ENCODE results near the gene KCNQ1.
A peak's percentile ranks its signal among the peaks of the same experiment; 100 is the strongest.

Gene KCNQ1

DNA sequence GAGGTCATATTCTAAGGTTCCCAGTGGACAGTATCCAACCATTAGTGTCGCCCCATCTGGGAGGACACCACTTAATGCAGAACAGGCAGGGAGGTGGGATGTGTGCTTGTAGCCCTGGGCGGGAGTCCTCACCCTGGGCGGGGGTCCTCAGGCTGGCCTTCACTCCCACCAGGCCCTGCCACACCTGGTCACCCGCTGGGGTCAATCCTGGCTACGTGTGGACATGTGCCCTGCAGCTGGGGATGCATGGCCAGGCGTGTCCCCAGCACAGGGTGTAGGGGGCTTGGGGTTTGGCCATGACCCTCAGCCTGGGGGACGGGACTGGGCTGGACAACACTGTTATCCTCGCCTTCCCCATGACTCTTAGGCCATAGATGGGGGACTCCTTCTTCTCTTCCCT, 19.3 kb upstream of the KCNQ1 start:
- no peak for DNase-seq (ENCODE audit: low spot score)

GRCh38 chr11:2426221-2426620, 18.6 kb upstream of the KCNQ1 start:
- no peak for DNase-seq (ENCODE audit: low spot score)

GRCh38 chr11:2426826-2427521, 17.8 kb upstream of the KCNQ1 start:
- no peak for DNase-seq (ENCODE audit: low spot score)

GRCh38 chr11:2427721-2428321, 17.0 kb upstream of the KCNQ1 start:
- no peak for DNase-seq (ENCODE audit: low spot score)

DNA sequence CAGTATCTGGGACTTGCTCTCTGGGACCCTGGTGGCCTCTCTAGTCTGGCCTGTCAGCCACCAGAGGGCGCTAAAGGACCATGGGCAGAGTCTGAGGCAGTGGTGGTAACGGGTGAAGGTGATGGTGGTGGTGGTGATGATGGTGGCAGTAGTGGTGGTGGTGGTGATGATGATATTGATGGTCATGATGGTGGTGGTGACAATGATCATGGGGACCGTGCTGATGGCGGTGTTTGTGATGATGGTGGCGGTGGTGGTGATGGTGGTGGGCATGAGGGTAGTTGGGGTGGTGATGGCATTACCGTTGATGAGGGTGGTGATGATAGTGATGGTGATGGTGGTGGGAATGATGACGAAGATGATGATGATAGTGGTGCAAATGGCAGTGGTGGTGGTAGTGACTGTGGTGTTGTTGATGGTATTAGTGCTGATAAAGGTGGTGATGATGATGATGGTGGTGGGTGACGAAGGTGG, 16.4 kb upstream of the KCNQ1 start:
- DNase-seq (ENCODE audit: low spot score) = peak; percentile 64

GRCh38 chr11:2431395-2431794, 13.4 kb upstream of the KCNQ1 start:
- no peak for DNase-seq (ENCODE audit: low spot score)

DNA sequence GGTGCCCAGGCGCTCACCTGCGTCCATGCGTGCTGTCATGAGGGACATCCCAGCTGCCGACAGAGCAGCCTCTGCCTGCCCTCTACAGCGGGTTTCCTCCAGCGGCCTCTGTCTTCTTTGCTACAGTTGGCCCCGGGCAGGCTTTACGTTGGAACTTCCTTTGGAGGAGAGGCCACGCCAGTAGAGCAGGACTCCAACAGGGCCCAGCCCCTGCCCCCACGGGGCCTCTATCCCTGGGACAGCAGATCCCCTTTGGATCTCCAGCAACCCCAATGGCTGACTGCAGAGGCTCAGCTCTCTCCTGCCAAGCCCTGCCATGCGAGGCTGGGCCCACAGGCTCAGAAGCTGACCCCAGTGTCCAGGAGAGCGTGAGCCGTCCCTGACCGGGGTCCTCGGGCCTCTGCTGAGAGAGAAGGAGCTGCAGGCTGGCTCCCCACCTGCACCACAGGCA, 12.6 kb upstream of the KCNQ1 start:
- no peak for DNase-seq (ENCODE audit: low spot score)

- DNase-seq (ENCODE audit: low spot score) = no peak
These were observed 12.2 kb upstream of the KCNQ1 start for GRCh38 chr11:2432628-2433071.

DNA sequence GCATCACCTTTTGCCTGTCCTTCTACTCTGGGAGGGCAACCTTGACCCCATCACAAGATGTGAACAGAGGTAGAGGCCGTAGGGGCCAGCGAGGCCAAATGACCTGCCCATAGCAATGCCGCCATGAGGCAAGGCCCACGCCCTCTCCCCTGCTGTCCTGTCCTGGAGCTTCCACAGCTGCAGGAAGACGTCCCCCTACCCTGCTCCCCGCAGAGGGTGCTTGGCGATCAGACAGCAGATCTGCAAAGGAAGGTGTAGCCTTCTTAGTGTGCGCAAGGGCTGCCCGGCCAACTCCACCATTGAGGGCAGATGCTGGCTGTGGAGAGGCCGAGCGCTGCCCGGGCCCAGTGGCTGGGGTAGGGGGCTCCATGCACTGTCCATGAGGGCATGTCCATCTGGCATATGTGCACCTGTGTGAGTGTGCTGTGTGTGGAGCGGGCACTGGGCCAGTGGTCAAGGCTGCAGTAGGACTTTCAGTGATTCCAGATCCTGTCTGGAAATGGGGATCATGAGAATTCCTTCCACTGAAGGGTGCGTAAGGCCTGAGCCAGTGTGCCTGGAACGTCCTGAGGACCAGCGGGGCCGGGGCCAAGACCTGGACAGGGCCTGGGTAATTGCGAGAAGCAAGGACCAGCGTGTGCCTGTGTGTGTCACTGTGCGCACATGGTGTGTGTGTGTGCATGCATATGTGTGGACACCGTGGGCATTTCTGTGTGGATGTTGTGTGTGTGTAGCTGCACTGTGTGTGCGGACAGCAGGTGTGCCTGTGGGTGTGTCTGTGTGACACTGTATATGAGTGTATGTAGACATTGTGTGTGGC, 11.5 kb upstream of the KCNQ1 start:
- DNase-seq (ENCODE audit: low spot score) = no peak

GRCh38 chr11:2434008-2434407, 10.8 kb upstream of the KCNQ1 start:
- no peak for DNase-seq (ENCODE audit: low spot score)

GRCh38 chr11:2434506-2435255, 10.1 kb upstream of the KCNQ1 start:
- DNase-seq (ENCODE audit: low spot score) = no peak

DNA sequence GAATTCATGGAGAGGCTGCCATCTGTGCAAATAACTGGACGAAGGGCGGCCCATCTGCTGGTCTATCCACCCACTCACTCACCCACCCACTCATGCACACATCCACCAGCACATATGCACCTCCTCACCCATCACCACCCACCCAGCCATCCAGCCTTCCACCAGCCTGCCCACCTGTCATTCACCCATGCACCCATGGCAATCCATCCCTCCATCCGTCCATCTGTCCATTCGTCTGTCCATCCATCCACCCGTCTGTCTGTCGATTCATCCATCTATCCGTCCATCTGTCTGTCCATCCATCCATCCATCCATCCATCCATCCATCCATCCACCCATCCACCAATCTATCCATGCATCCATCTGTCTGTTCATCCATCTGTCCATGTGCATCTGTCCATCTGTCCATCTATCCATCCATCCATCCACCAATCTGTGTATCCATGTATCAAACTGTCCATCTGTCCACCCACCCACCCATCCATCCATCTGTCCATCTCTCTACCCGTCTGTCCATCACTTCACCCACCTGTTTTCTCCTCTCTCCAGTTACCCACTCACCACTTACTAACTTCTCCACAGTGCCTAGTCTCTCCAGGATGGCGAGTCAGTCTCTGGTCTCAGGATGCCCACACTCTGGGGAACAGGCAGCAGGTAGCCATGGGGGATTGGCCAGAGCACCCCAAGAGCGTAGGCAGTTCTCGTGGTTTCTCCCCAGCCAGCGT, 9.4 kb upstream of the KCNQ1 start:
- no peak for DNase-seq (ENCODE audit: low spot score)

DNA sequence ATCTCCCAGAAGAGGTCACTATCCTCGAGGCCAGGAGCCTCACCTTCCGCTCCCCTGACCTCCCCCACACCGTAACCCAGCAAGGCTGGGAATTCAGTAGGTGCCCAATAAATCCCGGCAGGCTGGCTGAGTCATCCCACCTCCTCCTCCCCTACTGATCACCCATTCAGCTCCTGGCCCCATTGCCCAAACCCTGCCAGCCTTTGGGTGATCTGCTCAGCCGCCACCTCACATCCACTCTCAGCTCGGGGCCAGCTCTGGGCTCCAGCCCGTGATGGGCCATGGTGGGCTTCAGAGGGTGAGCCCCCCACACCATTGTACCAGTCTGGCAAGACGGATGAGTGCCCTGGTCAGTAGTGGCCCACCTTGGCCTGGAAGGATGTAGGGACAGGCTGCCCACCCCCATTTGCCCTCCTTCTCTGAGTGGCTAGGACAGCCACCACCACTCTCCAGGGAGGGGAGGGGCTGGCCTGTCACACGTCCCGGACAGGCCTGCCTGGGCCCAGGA, 8.7 kb upstream of the KCNQ1 start:
- DNase-seq (ENCODE audit: low spot score) = no peak

GRCh38 chr11:2436521-2437031, 8.2 kb upstream of the KCNQ1 start:
- no peak for DNase-seq (ENCODE audit: low spot score)

DNA sequence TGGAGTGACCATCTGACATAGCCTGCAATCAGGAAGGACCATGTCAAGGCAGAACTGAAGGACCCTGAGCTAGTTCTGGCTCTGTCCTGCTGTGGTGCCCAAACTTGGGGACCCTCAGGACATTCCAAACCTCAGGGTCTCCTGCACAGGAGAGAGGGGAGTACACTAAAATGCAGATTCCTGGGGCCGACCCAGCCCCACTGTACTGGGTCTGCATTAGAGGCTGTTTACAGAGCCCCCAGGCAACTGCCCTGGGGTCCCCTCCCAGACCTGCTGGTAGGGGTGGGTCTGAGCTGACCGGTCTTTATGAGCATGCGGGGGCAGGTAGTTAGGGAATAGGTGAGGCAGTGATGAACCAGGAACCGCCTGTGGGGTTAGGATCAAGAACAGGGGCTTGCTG, 7.3 kb upstream of the KCNQ1 start:
- DNase-seq (ENCODE audit: low spot score) = no peak

DNA sequence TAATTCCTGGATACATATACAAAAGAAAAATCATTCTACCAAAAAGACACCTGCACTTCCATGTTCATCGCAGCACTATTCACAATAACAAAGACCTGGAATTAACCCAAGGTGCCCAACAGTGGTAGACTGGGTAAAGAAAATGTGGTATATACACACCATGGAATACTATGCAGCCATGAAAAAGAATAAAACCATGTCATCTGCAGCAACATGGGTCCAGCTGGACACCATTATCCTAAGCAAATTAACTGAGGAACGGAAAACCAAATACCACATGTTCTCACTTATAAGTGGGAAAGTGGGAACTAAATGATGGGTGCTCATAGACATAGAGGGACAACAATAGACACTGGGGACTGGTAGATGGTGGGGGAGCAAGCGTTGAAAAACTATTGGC, 5.0 kb upstream of the KCNQ1 start:
- no peak for DNase-seq (ENCODE audit: low spot score)

GRCh38 chr11:2440646-2441045, 4.2 kb upstream of the KCNQ1 start:
- no peak for DNase-seq (ENCODE audit: low spot score)

- DNase-seq (ENCODE audit: low spot score) = no peak
These were observed 3.6 kb upstream of the KCNQ1 start for GRCh38 chr11:2441171-2441570.

DNA sequence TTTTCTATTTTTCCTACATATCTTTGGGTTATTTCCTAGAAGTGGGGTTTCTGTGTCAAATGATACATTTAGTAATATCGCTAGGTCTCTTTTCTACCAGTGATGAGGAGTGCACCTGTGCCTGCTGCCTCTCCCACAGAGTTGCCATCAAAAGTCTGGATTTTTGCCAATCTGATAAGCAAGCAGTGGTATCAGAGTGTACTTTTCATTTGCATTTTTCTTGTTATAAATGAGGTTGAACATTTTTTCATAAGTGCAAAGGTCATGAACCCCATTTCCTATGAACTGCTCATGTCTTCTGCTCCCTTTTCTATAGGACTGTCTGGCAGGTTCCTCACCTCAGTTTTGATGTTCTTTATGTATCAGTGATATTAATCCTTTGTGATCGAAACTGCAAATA, 2.2 kb upstream of the KCNQ1 start:
- DNase-seq (ENCODE audit: low spot score) = no peak

- no peak for DNase-seq (ENCODE audit: low spot score)
These were observed 1.4 kb upstream of the KCNQ1 start for GRCh38 chr11:2443406-2443805.

Data from AG08395 (cell line).